GM19455 (cell line): ENCODE results near the gene GCLC.
A peak's percentile ranks its signal among the peaks of the same experiment; 100 is the strongest.
"Not testable (repeated sequence)": the region's sequence is repeated elsewhere in the genome, so short reads cannot be mapped to it uniquely, and the experiment has no call there.

Experiments used
- ATAC-seq: cut with Tn5 transposase; IDR thresholded peaks from one replicate; pipeline ENCODE4 v1.9.1; 2021; ENCODE audit not compliant: unreplicated experiment

Gene GCLC

GRCh38 chr6:53564401-53565065 lies 19.6 kb upstream of the GCLC start:
- no peak for ATAC-seq

DNA sequence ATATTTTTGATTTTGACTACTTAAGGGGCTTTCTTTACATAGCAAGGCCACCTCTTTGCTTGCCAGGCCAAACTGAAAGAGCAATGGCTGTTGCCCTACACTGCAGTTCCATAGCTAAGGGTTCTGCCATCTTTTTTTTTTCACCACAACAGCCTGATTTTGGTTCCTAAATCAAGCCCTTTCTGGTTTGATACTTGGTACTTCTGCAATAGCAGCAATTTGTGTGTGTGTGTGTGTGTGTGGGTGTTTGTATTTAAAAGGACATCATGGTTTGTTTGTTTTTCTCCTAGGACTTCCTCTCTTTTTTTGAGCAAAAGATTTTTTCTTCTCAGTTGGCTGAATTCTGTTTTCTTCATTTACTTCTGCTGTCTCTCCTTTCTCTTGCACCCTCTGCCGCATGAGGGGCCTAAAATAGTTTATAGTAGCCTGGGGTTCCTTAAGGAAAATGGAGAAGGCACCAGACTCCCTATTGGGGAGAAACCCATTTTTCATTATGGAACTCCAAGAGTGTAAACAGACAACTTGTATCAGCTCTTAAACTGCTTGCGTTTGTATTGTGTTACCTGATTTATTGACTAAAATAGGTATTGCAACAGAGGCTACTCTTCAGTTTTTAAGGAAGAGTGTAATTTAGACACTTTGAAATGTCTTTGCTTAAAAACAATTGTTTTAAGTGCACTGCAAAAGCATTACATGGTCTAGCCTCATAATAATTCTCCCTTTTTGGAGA lies 12.2 kb upstream of the GCLC start:
- no peak for ATAC-seq

GRCh38 chr6:53553600-53553999 lies 8.7 kb upstream of the GCLC start:
- not testable (repeated sequence) for ATAC-seq

DNA sequence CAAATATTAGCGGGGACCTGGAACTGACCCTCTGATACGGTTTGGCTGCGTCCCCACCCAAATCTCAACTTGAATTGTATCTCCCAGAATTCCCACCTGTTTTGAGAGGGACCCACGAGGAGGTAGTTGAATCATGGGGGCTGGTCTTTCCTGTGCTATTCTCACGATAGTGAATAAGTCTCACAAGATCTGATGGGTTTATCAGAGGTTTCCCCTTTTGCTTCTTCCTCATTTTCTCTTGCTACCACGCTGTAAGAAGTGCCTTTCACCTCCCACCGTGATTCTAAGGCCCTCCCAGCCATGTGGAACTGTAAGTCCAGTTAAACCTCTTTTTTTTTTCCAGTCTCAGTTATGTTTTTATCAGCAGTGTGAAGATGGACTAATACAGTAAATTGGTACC lies 6.8 kb upstream of the GCLC start:
- not testable (repeated sequence) for ATAC-seq

DNA sequence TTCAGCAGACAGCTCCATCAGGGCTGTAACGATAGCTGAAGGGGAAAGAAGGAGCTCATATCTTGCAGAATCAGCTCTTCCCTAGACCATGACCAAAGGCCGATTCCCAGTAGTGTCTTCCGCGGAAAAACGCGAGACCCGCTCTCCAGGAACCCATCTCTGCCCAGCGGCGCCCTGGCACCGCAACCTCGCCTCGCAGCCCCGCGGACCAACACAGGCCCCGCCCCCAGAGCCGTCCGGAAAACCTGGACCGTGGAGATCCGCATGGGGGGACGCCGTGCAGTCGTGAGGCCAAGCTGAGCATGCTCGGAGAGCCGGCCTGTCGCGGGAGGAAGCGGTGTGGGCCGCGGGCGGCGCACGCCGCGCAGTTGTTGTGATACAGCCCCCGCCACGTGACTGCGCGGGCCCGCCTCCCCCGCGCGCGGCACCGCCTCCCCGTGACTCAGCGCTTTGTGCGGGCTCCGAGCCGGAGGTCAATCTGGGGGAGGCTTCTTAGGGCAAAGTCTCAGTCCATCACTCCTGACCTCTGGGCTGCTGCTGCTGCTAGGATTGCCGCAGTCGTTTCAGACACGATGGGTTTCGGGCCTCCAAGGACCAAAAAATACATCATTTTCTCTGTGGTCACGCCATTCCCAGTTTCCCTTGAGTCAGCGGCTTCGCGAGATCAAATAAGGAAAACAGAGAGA lies 3.1 kb upstream of the GCLC start:
- peak; percentile 64 for ATAC-seq

GRCh38 chr6:53547166-53547810 lies 2.4 kb upstream of the GCLC start:
- ATAC-seq, result peak; percentile 18

DNA sequence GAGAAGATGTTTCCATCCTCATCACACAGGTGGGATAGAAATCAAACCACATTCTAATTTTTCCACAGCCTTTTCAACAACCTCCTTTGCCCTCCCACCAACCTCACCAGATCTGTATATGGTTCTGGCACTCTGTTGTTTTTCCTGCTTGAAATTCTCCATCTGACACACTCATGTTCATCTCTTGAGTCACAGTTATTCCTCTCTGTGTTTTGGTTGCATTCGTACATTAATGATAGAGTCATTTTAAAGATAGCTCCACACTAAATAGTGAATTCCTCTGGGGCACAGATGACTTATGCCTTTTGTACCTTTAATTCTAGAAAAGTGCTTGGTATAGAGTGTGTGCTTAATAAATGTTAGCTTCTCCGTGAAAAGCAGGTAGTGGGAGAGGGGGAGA lies 1.4 kb upstream of the GCLC start:
- ATAC-seq, result no peak

DNA sequence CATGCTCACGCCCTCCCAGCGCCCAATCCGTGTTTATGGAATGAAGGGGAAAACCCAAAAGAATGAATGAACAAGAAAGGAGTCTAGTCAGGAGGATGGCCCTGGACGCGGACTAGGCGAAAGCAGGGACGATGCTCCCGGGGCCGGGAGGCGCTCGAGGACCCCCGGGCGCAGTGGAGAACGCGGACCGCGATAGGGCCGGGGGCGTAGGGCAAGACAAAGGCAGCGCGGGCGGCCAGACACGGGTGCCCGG lies 758 bp downstream of the GCLC start:
- ATAC-seq, result no peak

- no peak for ATAC-seq
Measured at GRCh38 chr6:53543359-53544216, 1.3 kb downstream of the GCLC start.

DNA sequence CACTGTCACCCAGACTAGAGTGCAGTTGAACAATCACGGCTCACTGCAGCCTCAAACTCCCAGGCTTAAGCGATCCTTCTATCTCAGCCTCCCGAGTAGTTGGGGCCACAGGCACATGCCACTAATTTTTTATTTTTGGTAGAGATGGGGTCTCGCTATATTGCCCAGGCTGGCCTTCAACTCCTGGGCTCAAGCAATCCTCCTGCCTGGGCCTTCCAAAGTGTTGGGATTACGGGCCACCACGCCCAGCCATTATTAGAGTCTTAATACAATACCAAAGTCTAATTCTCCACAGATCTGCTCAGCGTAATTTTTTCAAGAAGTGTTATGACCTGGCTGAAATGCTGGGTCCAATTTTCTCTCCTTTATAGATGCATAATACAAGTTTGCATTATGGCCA lies 3.0 kb downstream of the GCLC start:
- no peak for ATAC-seq

DNA sequence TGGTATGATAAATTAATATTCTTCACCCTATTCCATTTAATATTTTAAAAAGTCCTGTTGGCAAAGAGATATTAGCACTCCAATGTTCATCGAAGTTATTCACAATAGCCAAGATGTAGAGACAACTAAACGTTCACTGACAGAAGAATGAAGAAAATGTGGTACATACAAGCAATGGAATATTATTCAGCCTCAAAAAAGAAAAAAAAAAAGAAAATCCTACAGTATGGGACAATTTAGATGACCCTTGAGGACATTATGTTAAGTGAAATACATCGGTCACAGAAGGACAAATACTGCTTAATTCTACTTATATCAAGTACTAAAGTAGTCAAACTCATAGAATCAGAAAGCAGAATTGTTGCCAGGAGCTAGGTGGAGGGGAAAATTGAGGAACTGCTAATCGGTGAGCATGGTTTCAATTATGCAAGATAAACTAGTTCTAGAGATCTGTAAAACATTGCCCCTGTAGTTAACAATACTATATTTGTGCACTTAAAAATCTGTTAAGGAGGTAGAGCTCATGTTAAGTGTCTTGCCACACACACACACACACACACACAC lies 4.7 kb downstream of the GCLC start:
- ATAC-seq, result no peak

DNA sequence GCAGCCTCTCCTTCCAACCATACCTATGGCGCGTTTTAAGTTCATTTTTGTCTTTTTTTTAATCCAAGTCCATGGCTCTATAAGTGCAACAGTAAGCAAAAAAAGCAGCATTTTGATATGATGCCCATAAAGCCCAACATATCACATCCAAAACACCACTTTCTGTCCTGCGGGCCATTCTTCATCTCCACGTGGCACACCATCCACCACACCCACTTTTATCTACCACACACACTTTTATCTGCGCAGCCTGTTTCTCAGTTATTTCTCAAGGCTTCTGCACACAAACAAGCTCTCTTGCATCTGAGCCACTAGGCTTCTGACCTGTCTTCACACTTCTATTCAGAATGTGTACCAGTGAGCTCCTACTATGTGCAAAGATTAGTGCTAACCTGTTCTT lies 5.3 kb downstream of the GCLC start:
- no peak for ATAC-seq

DNA sequence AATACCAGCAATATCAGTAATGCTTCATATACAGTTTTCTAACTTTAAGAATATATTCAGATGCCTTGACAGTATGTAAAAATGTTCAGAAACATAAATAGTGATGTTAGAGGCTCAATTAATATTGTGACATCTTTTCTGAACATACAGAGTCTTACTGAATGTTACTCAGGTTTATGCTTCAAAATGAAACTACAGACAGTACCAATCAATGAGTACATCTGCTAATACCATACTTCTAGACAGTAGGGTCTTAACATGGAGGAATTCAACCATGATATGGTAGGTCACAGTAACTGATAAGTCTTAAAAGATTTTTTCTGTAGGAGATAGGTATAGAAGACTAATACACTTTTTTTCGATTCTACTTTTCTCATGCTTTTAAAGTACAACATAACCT lies 8.3 kb downstream of the GCLC start:
- ATAC-seq, result no peak

DNA sequence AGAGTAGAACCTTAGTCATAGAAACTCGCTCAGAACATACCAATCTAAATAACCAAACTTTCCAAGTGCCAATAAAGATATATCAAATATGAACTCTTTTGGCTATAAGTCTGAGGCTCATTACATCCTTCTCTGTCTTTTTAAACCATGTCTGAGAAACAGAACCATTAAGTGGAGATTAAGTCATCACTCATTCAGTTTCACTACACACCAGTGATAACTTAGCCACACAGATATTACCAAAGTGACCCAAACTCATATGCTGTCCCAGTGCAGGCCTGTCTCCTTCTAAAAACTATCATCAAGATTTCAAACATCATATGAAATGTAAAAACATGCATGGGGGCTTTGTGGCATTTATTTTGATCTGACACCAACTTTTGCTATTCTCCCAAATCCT lies 12.0 kb downstream of the GCLC start:
- ATAC-seq, result no peak

- ATAC-seq, result no peak
Measured at GRCh38 chr6:53532061-53532797, 12.7 kb downstream of the GCLC start.

DNA sequence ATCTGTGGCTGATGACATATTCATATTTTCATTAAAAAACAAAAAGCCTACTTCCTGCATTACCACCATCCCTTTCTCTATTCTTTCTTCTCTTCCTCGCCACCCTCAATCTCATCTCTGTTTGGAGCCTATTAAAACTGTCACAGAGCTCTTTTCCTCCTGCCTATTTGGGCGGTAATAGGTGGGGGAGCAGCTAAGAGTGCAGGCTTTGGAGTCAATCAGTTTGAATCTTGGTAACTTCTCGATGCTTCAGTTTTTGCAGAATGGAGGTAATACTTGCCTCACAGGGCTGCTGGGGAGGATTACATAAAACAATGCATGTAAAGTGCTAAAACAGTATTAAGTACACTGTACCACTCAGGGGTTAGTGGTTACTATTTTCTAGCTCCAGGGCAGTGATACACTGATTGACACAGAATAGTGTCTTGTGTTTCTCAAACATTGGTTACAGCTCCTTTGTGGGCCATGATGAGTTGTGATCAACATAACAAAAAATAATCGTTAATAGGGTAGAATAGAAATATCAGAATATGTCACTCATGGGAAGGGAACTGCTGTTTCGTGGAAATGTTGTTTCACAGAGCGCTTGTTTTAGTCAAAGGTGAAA lies 14.0 kb downstream of the GCLC start:
- ATAC-seq, result no peak

- no peak for ATAC-seq
Measured at GRCh38 chr6:53530346-53530745, 14.6 kb downstream of the GCLC start.

DNA sequence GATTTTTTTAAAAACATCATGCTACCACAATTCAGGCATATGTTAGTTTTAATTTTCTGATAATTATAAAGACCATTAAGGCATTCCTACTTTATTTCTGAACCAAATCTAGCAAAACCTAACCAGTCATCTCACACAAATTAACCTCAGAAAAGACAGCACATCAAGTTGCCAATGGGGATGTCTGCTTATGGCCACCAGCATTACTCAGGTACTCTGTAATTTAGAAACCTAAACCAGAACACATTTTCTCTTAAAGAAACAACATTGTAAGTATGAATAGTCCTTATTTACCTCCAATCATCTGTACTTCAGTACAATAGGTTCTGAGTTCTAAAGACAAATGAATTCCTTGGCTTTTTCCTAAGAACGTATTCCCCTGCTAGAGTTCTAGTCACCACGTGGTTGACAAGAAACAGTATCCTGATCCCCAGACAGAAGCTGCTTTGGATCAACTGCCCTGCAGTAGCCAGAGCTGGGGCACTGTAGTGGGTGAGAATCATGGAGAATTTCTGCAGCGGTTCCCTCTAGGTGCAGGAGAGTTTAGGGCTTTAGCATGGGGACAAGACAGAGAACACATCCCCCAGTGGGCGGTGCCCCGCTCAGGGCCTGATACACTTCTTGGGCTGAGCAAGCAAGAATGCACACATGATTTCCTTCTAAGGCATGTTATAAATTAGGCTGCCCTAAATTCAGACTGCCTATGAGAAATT lies 15.4 kb downstream of the GCLC start:
- ATAC-seq, result no peak

DNA sequence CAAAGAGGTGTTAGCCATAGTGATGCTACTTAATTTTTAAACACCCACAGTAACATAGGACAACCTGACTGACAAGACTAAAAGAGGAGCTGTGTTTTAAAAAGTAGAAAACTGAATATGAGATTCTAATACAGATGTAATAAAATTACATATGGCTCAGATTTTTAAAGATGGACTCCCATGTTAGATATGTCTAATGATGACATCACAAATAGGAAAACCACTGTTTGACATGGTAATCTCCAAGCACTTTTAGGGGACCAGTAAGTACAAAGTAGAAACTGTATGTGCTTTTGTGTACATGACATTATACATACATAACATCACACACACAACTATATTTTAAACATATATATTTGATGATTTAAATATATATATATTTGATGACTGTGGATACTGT lies 16.8 kb downstream of the GCLC start:
- ATAC-seq, result no peak
